GM12892 (cell line): ENCODE results near the gene ROR1.

Source experiments
- POLR2A ChIP-seq: IDR thresholded peaks from 2 replicates; pipeline ENCODE4 v1.6.1; 2011; ENCODE audit warnings: low read depth, low read length, control low read depth
- TAF1 ChIP-seq: IDR thresholded peaks from 2 replicates; pipeline ENCODE4 v1.6.1; 2011; ENCODE audit warnings: low read depth, mild to moderate bottlenecking, control low read depth, low read length, borderline replicate concordance

DNA sequence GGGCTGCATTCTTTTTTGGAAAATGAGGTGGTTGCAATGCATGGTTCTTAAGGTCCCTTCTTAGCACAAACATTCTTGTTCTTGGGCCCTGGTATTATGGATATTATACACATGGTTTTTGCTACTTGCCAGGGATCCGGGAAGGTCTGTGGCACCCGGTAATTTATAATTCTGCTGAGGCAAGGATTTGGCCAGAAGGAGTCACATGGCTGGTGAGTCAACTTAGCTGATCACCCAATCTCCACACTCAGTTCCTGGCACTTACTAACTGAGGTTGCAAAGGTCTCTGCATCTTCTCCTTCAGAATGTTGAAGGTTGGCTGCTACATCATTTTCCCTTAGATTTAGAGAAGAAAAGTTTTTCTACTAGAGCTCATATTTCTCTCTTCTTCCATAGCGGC, 112.5 kb downstream of the ROR1 start:
- no peak for TF ChIP-seq POLR2A
- no peak for TF ChIP-seq TAF1
